ENCODE results near the gene OTP.

OTP gene

GRCh38 chr5:77637998-77638762 lies at the start of gene OTP:
TSS of gene OTP (minus strand) at chr5:77638713. CDS start at chr5:77638549, 164 bp downstream.
- DNase-seq, result no peak

DNA sequence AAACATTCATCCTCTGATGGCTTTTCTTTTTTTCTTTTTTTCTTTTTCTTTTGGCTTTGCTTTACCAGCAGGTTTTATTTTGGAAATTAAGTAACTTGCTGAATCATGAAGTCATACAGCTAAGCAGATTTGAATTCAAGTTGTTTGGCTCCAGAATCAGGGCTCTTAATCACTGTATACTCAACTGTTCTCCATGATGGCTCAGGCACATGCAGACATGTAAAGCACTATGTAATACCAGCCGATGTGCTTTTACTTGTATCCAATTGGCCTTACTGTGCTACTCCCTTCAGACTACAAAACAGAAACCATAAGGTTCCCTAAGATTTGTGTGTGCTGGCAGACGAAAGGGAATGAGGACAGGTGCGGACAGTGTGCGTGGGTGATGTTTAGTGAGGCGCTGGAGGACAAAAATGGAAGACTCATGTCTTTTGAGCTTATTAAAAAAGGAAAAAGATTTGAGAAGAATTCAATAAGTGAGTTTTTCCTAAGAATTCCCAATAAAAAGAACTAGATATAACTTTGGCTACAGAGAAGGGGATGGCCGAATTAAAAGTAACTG lies 44.7 kb upstream of the OTP start:
- DNase-seq, result no peak

GRCh38 chr5:77670526-77670925 lies 32.0 kb upstream of the OTP start:
- DNase-seq, result no peak

GRCh38 chr5:77669677-77670076 lies 31.2 kb upstream of the OTP start:
- DNase-seq, result no peak

GRCh38 chr5:77663090-77663863 lies 24.8 kb upstream of the OTP start:
- DNase-seq, result no peak

DNA sequence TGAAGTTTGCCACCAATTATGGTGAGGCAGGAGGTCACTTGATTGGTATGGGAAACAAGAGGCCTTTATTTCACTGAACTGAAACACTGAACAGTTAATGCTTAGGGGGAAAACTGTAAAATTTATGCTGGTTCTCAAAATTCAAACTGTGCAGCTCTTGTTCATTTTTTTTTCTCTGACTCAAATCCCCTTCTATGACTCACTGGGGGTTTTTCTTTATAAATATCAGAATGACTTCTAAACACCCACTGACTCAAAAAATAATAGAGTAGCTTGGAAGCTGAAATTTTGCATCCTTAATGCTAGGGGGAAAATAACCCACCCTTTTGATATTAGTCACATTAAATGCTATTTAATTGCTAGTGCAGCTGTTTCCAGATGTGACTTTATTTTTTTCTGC lies 24.1 kb upstream of the OTP start:
- no peak for DNase-seq

- no peak for DNase-seq
These were observed 20.1 kb upstream of the OTP start for GRCh38 chr5:77658662-77659061.

DNA sequence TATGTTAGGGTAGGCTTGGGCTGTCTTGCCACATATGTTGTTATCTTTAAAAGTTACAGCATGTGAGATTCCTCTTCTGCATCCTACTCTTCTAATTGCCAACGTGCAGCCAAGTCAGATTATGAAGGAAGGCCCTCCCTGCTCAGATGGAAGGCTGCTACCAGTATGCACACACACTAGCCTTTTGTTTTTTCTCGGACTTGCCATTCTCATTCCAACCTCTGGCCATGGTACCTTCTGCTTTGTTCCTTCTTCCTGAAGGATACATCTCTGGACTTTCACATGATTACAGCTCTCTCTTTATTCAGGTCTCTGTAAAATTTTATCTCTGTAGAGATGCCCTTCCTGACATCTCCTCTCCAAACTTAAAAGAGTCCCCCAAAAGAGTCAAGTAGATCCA lies 12.8 kb upstream of the OTP start:
- no peak for DNase-seq

DNA sequence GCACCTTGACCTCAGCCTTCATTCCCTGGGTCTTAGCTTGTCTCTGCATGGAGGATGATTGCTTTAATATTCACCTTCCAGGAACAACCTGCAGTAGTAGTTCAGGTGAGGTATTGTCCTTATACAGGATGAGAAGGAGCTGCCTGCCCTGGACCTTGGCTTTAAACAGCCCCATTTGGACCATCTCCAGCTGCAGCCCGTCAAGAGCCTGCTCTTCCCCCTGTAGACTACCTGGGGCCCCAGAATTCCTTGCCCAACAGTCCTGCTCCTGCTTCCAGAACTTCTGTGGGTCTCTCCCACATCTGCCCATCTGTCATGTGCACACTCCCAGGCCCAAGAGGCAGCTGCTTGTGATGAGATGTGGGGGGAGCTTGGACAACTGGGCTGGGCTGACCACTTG lies 12.2 kb upstream of the OTP start:
- no peak for DNase-seq

DNA sequence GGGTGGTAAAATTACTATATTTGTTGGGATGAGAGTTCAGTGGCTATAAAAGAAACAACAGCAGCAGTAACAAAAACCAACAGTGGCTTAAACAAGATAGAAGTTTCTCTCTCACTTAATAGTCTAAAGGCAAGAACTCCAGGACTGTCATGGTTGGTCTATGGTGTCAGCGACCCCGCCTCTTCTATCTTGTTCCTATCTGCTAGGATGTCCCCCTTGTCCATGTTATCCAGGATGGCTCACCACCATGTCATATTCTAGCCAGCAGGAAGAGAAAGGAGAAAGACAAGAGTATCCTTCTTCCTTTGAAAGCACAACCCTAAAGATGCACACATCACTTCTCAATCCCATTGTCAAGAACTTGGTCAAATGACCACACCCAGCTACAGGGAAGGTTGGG lies 11.3 kb upstream of the OTP start:
- DNase-seq, result no peak

DNA sequence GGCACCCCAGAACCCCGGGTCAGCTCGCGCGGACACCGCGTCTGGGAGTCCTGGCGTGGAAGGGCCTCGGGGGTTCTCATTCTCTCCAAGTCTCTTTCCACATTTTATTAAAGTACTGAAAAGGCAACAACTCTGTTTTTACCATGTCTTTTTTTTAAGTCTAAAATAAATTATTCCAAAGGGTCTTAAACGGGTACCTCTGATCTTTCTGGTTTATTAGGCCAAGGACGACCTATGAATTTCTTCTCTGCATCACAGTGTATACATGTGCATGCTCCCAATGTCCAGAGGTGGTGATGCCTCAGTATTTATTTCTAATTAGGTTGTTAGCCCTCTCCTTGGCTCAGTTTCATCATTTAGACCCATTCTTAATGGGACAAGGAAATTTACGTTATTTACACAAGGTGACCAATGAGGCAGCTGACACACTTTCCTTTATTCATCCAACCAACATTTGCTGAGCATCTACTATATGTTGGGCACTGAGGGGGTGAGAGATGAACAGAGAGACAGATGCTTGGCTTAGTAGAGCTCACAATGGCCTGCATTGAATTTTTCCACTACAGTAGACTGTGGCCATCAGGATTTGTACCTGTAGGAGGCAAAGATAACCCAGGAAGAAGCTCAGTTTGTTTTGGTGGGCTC lies 7.6 kb upstream of the OTP start:
- no peak for DNase-seq

- no peak for DNase-seq
These were observed 6.9 kb upstream of the OTP start for GRCh38 chr5:77645158-77645994.

- DNase-seq, result no peak
These were observed 6.1 kb upstream of the OTP start for GRCh38 chr5:77644371-77645157.

GRCh38 chr5:77643654-77644370 lies 5.3 kb upstream of the OTP start:
- DNase-seq, result no peak

GRCh38 chr5:77642738-77643653 lies 4.5 kb upstream of the OTP start:
- DNase-seq, result no peak

- no peak for DNase-seq
These were observed 3.6 kb upstream of the OTP start for GRCh38 chr5:77641963-77642737.

DNA sequence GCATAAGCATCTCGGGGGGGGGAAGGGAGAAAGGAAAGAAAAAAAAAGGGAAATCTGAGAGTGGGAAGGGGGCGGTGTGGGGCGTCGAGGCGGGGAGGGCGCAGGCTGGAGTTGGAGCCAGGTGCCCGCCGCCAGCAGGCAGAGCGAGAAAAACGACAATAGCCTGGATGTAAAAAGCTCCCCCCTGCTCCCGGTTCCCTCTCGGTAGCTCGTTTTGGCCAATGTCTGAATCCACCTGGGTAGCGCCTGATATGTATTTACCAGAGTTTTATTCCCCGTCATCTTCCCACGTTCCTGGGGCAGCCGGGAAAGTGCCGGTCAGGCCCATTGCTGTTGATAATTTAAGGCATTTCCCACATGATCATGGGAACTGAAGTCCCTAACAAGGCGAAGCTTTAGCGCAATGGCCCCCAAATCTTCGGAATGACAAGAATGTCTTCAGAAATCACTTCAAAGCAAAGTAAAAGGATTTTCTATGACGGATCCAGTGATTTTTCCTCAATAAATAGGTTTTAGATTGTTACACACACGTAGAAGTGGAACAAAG lies 3.0 kb upstream of the OTP start:
- DNase-seq, result no peak

DNA sequence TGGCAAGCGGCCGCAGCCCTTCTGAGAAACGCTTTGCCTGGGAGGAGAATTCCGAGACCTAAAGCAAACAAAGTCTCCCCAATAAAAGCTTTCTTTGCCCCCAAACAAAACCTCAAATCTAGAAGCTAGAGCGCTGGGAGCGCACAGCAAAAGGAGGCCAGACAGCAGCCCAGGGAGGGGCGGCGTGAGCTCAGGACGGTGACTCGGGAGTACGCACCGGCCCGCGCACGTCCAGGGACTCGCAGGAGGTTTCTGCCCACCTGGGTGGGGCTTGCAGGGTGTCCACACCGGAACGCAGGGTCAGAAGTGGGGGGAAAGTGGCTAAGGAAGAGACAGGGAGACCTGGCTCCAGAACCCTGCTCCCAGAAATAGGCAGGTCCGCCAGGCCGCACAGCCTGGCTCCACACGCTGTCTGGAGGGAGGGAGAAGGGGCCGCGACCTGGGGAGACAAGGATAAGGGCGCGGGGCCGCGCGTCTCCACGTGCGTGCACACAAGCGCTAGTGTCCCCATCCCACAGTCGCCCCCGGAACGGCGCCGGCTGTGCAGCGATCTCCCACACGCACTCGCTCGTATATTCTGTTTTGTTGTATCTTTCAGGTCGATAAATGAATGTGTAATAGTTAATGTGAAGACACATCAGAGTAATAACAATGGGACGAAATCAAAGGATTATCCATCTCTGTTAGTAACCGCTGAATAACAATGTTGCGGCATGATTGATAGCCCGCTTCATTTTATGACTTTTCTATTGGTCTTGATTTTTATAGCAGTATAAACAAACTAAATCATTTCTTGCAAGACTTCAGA lies 2.3 kb upstream of the OTP start:
- DNase-seq, result no peak
